Thyroid gland (tissue), 4 donors: ENCODE results near the gene CHST11. TPM values are rescaled to one million over a fixed set of nuclear protein-coding genes. Genes with fewer than 3 reads are reported as not detected.

ENCODE experiments used
- DNase-seq, 2 donors: peaks; one replicate each; pipeline ENCODE4 v3.0.0-alpha.2; 2019
- H3K27ac ChIP-seq, 3 donors: fragments of 200-600 bp; sonication (generic); 1 replicate in 2 of 3; 2 replicates in 1 of 3; pipeline ENCODE4 v1.5.1; 2016 to 2019; ENCODE audit warnings: mild to moderate bottlenecking in 1 of 3, moderate library complexity in 1 of 3
- H3K27me3 ChIP-seq: fragments of 200-600 bp; sonication (generic); one replicate; pipeline ENCODE4 v1.5.1; 2019
- H3K36me3 ChIP-seq, 2 donors: fragments of 200-600 bp; sonication (generic); one replicate each; pipeline ENCODE4 v1.5.1; 2016 to 2019
- H3K4me1 ChIP-seq, 2 donors: fragments of 200-600 bp; sonication (generic); one replicate each; pipeline ENCODE4 v1.5.1; 2017 to 2019
- H3K4me3 ChIP-seq, 3 donors: fragments of 200-600 bp; sonication (generic); replicated peaks in 1 of 3; 1 replicate in 2 of 3; 2 replicates in 1 of 3; pipeline ENCODE4 v1.5.1; 2016; ENCODE audit warnings: mild to moderate bottlenecking in 1 of 3
- H3K9me3 ChIP-seq: fragments of 200-600 bp; sonication (generic); one replicate; pipeline ENCODE4 v1.5.1; 2017
- CTCF ChIP-seq, 6 experiments: fragments of 200-600 bp in 3 of 6; fragments of 450-650 bp in 3 of 6; sonication (generic) in 3 of 6; IDR thresholded peaks; one replicate each; pipeline ENCODE4 v1.5.1; 2016 to 2019; ENCODE audit warnings: antibody characterized with exemption in 6 of 6, mild to moderate bottlenecking in 2 of 6, inconsistent platforms in 1 of 6, moderate library complexity in 1 of 6
- POLR2A ChIP-seq, 2 donors: fragments of 450-650 bp; IDR thresholded peaks; one replicate each; pipeline ENCODE4 v1.6.1; 2017; ENCODE audit warnings: antibody characterized with exemption in 2 of 2, mild to moderate bottlenecking in 2 of 2, moderate library complexity in 1 of 2
- WGBS, 2 donors: methylation state at CpG; one replicate each; pipeline ENCODE4 v1.1.5; 2017; 5-methylcytosine and 5-hydroxymethylcytosine counted together
- intact Hi-C: fragments of 100-400 bp; cut with DNase I; formaldehyde crosslinking; loops from one replicate; pipeline ENCODE4 v1.15.1; 2023
- total RNA-seq, 4 donors: library from RNA; depleted of rRNA; stranded (reverse); fragments of >200 nt; gene quantifications; one replicate each; pipeline ENCODE4 v1.2.3, GENCODE V29; 2016

CHST11 gene
- total RNA-seq, 4 donors from 2014 or later: 6.9 to 11.6 (median 8.0) TPM

GRCh38 chr12:104517880-104518279 is 61.1 kb downstream of the CHST11 start:
- 96 to 99% methylated on average over 10 of the region's 10 CpGs for WGBS, 2 donors
- Histone ChIP-seq H3K9me3 (no peaks in the 10 kb centered on the region), H3K36me3 (no peaks in the 10 kb centered on the region), H3K27ac (no peak overlapping the region), H3K27me3 (no peaks in the 10 kb centered on the region), H3K4me1 (peaks cover 0 to 16% of the 10 kb centered on the region in 2 donors), H3K4me3 (no peak overlapping the region)
- intact Hi-C loops: no loop called here
- TF ChIP-seq POLR2A (IDR thresholded peaks at IDR 0.05) (no peak), CTCF (IDR thresholded peaks at IDR 0.05) (no peak)
- DNase-seq: no peak

- H3K4me3 ChIP-seq: no peak overlapping the region
- no peak overlapping the region for H3K27ac ChIP-seq
- no peaks in the 10 kb centered on the region for H3K9me3 ChIP-seq
- intact Hi-C loops: no loop called here
- peaks cover 12 to 30% of the 10 kb centered on the region in 2 donors for H3K4me1 ChIP-seq
- no peaks in the 10 kb centered on the region for H3K36me3 ChIP-seq
- 81 to 95% methylated on average over 7 of the region's 7 CpGs for WGBS, 2 donors
- TF ChIP-seq CTCF (IDR thresholded peaks at IDR 0.05): no peak
- no peak for TF ChIP-seq POLR2A (IDR thresholded peaks at IDR 0.05)
- DNase-seq: no peak
- no peaks in the 10 kb centered on the region for H3K27me3 ChIP-seq
Observed at GRCh38 chr12:104519190-104520019, 62.7 kb downstream of the CHST11 start.

GRCh38 chr12:104520242-104520900 is 63.6 kb downstream of the CHST11 start:
- H3K4me3 ChIP-seq: no peak overlapping the region
- TF ChIP-seq CTCF (IDR thresholded peaks at IDR 0.05): no peak
- TF ChIP-seq POLR2A (IDR thresholded peaks at IDR 0.05): no peak
- H3K4me1 ChIP-seq: peaks cover 12 to 30% of the 10 kb centered on the region in 2 donors
- no peak overlapping the region for H3K27ac ChIP-seq
- intact Hi-C loops: no loop called here
- H3K27me3 ChIP-seq: no peaks in the 10 kb centered on the region
- H3K36me3 ChIP-seq: no peaks in the 10 kb centered on the region
- DNase-seq: no peak
- H3K9me3 ChIP-seq: no peaks in the 10 kb centered on the region
- 74 to 75% methylated on average over 4 of the region's 4 CpGs for WGBS, 2 donors

- TF ChIP-seq CTCF (IDR thresholded peaks at IDR 0.05): no peak
- no peak for TF ChIP-seq POLR2A (IDR thresholded peaks at IDR 0.05)
- intact Hi-C loops: no loop called here
- DNase-seq: no peak
- Histone ChIP-seq H3K9me3 (no peaks in the 10 kb centered on the region), H3K36me3 (no peaks in the 10 kb centered on the region), H3K4me3 (no peak overlapping the region), H3K27ac (no peak overlapping the region), H3K27me3 (no peaks in the 10 kb centered on the region), H3K4me1 (peaks cover 12 to 30% of the 10 kb centered on the region in 2 donors)
- WGBS, 2 donors: 85 to 86% methylated on average over 5 of the region's 5 CpGs
Observed at GRCh38 chr12:104521731-104522130, 65.0 kb downstream of the CHST11 start.
